Retinal pigment epithelial cell (primary cell): ENCODE data around the gene MYLK.

Source experiments
- DNase-seq: peaks from one replicate; pipeline ENCODE4 v3.0.0-alpha.2; 2010; ENCODE audit warnings: low read depth
- H3K4me3 ChIP-seq: 2 replicates; pipeline ENCODE4 v1.5.1; 2011; ENCODE audit warnings: mild to moderate bottlenecking, low read length, control low read depth, moderate library complexity
- CTCF ChIP-seq: conservative IDR thresholded peaks from 2 replicates; pipeline ENCODE4 v1.5.1; 2011; ENCODE audit warnings: low read depth, low read length, control low read depth, inconsistent platforms

Gene MYLK

DNA sequence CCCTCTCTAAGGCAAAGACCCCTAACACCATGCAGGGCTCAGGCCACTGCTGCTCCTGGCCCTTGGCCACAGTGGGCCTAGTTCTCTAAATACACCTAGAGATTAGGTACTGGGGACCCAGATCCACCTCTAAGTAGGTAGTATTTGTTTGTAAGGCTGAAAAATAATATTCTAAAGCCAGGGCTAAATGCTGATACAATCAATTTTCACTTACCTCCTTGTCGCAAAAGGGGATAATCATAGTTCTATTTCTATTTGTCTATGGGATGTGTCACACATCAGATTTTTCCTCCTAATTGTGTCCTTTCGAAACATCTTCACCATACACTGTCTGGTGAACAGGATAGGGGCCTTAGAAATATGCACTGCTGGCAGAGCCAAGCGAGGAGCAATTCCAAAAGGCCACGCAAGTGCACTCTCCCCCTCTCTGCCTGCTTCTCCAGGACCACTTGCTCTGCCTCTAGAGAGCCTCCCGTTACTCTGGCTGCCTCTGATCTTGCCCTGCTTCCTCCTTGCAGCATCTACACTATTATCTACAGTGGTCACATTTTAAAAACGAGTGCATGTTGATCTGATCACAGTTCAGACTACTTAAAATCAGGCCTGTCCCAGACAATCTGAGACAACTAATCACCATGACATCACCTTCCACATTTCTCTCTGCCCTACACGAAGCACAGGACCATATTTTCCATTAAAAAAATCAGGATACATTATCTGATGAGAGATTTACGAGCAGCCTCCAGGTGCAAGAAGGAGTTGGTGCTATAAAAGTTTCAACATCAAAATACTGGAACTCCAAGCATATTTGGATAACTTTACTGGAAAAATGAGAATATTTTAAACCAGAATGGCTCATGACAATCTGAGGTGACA, 115.4 kb downstream of the MYLK start:
- no peak overlapping the region for H3K4me3 ChIP-seq
- no peak for DNase-seq
- TF ChIP-seq CTCF: no peak

DNA sequence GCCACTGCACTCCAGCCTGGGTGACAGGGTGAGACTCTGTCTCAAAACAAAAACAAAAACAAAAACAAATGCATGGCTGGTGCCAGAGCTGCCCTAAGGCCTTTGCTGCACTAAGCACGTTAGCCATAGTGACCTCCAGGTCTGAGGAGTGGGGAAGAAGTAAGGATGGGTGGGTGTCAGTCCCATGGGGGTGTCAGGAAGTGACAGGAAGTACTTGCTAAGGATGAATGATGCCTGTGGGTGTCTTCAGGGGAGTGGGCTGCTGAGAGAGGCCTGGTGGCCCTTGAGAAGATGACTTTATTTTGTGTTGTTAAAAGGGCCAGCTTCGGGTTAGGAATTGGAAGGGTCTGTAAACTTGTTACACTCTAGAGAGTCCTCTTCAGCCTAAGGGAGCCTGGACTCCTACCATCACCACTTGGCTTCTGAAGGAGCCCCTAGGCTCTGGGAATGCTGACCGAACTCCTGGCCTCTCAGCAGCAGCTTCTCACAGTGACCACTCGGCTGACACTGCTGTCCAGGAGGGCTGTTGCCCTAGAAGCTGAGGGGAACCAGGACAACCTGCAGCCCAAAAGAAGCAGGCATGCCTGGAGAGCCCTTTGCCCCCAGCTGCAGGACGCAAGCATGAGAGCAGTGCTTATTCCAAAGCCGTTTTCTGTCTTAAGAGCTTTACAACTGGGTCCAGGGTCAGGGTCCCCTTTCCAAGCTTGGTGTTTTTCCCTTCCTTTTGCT, 116.4 kb downstream of the MYLK start:
- DNase-seq: no peak
- no peak overlapping the region for H3K4me3 ChIP-seq
- TF ChIP-seq CTCF: no peak

- no peak for DNase-seq
- H3K4me3 ChIP-seq: no peak overlapping the region
- no peak for TF ChIP-seq CTCF
These were observed 117.1 kb downstream of the MYLK start for GRCh38 chr3:123767009-123767372.

DNA sequence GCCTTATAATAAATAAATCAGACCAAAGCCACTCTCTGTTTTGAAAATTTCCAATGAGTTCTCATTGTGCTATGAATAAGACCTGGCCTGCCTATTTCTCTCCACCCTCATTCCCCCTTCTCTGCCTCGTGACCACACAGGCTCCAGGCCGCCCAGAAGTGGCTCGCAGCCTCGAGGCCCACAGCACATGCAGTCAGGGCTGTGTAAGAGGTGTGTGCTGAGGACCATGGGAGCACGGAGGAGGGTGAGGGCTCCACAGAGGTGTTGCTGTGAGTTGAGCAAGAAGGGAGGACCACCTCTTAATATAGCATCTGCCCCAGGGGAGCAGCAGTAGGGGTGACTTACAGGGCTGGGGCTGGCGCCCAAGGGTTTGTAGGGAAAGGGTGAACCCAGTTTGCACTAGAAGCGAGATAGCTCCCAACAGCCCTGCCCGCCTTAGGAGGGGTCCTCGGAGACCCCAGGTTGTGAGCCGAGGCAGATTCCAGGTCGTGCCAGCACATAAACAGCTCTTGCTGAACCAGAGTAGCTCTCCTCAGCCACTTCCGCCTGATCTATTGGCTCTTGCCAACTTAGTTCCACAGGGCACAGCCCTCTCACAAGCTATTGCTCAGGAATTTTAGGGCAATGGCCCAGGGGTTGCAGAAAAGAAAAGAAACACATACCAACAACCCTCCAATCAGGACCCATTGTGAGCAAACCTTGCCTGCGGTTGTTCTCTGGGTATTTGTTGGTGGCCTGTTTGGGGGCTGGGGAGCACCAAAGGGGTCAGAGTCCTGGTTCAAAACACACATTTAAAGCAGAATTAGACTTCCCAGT, 117.7 kb downstream of the MYLK start:
- no peak for DNase-seq

GRCh38 chr3:123765475-123766128, 118.5 kb downstream of the MYLK start:
- no peak overlapping the region for H3K4me3 ChIP-seq
- no peak for TF ChIP-seq CTCF
- no peak for DNase-seq

More for the DNA sequence above, 117.7 kb downstream of the MYLK start:
- no peak for TF ChIP-seq CTCF
- no peak overlapping the region for H3K4me3 ChIP-seq

- TF ChIP-seq CTCF: no peak
- no peak overlapping the region for H3K4me3 ChIP-seq
- no peak for DNase-seq
These were observed 119.5 kb downstream of the MYLK start for GRCh38 chr3:123764647-123765046.
